Muscle layer of colon (tissue), 2 donors: Measurements from ENCODE around the gene SCMH1.
"Not testable (repeated sequence)": the region's sequence is repeated elsewhere in the genome, so short reads cannot be mapped to it uniquely, and the experiment has no call there.

Experiments
- H3K27ac ChIP-seq: one replicate; pipeline ENCODE4 v1.7.0; 2013; ENCODE audit warnings: low read depth, mild to moderate bottlenecking, low read length, moderate library complexity
- H3K27me3 ChIP-seq, 2 donors: one replicate each; pipeline ENCODE4 v1.7.0; 2013; ENCODE audit warnings: low read length in 2 of 2, mild to moderate bottlenecking in 2 of 2; ENCODE audit not compliant: insufficient read depth in 2 of 2, control insufficient read depth in 1 of 2
- H3K36me3 ChIP-seq: one replicate; pipeline ENCODE4 v1.7.0; 2013; ENCODE audit warnings: mild to moderate bottlenecking, low read length; ENCODE audit not compliant: insufficient read depth
- H3K4me1 ChIP-seq: one replicate; pipeline ENCODE4 v1.7.0; 2013; ENCODE audit warnings: mild to moderate bottlenecking, low read length; ENCODE audit not compliant: insufficient read depth
- H3K4me3 ChIP-seq, 2 donors: one replicate each; pipeline ENCODE4 v1.7.0; 2013; ENCODE audit warnings: low read length in 2 of 2, low read depth in 1 of 2, mild to moderate bottlenecking in 1 of 2, moderate library complexity in 1 of 2
- H3K9ac ChIP-seq: one replicate; pipeline ENCODE4 v1.7.0; 2013; ENCODE audit warnings: low read length
- H3K9me3 ChIP-seq: one replicate; pipeline ENCODE4 v1.7.0; 2013; ENCODE audit warnings: mild to moderate bottlenecking, low read length
- donor health status: abdominal sarcoma.
- donor health status: Adenocarcinoma of cecum.

SCMH1 gene

GRCh38 chr1:41232305-41232704 is 9.8 kb downstream of the SCMH1 start:
- H3K4me3 ChIP-seq, result no peak overlapping the region
- no peaks in the 10 kb centered on the region for H3K9me3 ChIP-seq
- H3K36me3 ChIP-seq, result no peaks in the 10 kb centered on the region
- no peaks in the 10 kb centered on the region for H3K27me3 ChIP-seq
- peaks cover 9% of the 10 kb centered on the region for H3K4me1 ChIP-seq
- no peak overlapping the region for H3K27ac ChIP-seq
- no peak overlapping the region for H3K9ac ChIP-seq

- H3K27me3 ChIP-seq, result no peaks in the 10 kb centered on the region
- no peak overlapping the region for H3K27ac ChIP-seq
- H3K4me3 ChIP-seq, result no peak overlapping the region
- no peak overlapping the region for H3K9ac ChIP-seq
- H3K9me3 ChIP-seq, result no peaks in the 10 kb centered on the region
- H3K36me3 ChIP-seq, result no peaks in the 10 kb centered on the region
- H3K4me1 ChIP-seq, result peaks cover 17% of the 10 kb centered on the region
These were observed 11.4 kb downstream of the SCMH1 start for GRCh38 chr1:41230656-41231055.

GRCh38 chr1:41229219-41229618 is 12.9 kb downstream of the SCMH1 start:
- peaks cover 17% of the 10 kb centered on the region for H3K4me1 ChIP-seq
- not testable (repeated sequence) for H3K27ac ChIP-seq, H3K9ac ChIP-seq, H3K4me3 ChIP-seq, H3K36me3 ChIP-seq, H3K9me3 ChIP-seq, H3K27me3 ChIP-seq

- no peak overlapping the region for H3K4me3 ChIP-seq
- H3K36me3 ChIP-seq, result no peaks in the 10 kb centered on the region
- no peaks in the 10 kb centered on the region for H3K9me3 ChIP-seq
- H3K4me1 ChIP-seq, result peaks cover 12% of the 10 kb centered on the region
- H3K27me3 ChIP-seq, result no peaks in the 10 kb centered on the region
- no peak overlapping the region for H3K27ac ChIP-seq
- H3K9ac ChIP-seq, result no peak overlapping the region
These were observed 15.2 kb downstream of the SCMH1 start for GRCh38 chr1:41226815-41227434.

GRCh38 chr1:41225495-41225894 is 16.6 kb downstream of the SCMH1 start:
- no peak overlapping the region for H3K4me3 ChIP-seq
- no peaks in the 10 kb centered on the region for H3K9me3 ChIP-seq
- no peaks in the 10 kb centered on the region for H3K36me3 ChIP-seq
- no peak overlapping the region for H3K9ac ChIP-seq
- peaks cover 14% of the 10 kb centered on the region for H3K4me1 ChIP-seq
- H3K27ac ChIP-seq, result no peak overlapping the region
- no peaks in the 10 kb centered on the region for H3K27me3 ChIP-seq

- Histone ChIP-seq H3K4me1 (peaks cover 14% of the 10 kb centered on the region), H3K36me3 (no peaks in the 10 kb centered on the region), H3K9me3 (no peaks in the 10 kb centered on the region), H3K9ac (no peak overlapping the region), H3K27ac (no peak overlapping the region), H3K4me3 (no peak overlapping the region), H3K27me3 (no peaks in the 10 kb centered on the region)
These were observed 19.6 kb downstream of the SCMH1 start for GRCh38 chr1:41222496-41222895.

GRCh38 chr1:41221995-41222394 is 20.1 kb downstream of the SCMH1 start:
- Histone ChIP-seq H3K4me1 (peaks cover 9% of the 10 kb centered on the region), H3K9ac (no peak overlapping the region), H3K27ac (no peak overlapping the region), H3K4me3 (no peak overlapping the region), H3K9me3 (no peaks in the 10 kb centered on the region), H3K36me3 (no peaks in the 10 kb centered on the region), H3K27me3 (no peaks in the 10 kb centered on the region)

- H3K27ac ChIP-seq, result no peak overlapping the region
- H3K27me3 ChIP-seq, result no peaks in the 10 kb centered on the region
- peaks cover 22% of the 10 kb centered on the region for H3K4me1 ChIP-seq
- no peaks in the 10 kb centered on the region for H3K36me3 ChIP-seq
- H3K9me3 ChIP-seq, result no peaks in the 10 kb centered on the region
- H3K4me3 ChIP-seq, result no peak overlapping the region
- H3K9ac ChIP-seq, result no peak overlapping the region
These were observed 24.0 kb downstream of the SCMH1 start for GRCh38 chr1:41218152-41218551.

GRCh38 chr1:41217441-41217840 is 24.7 kb downstream of the SCMH1 start:
- Histone ChIP-seq H3K27me3 (no peaks in the 10 kb centered on the region), H3K9ac (no peak overlapping the region), H3K9me3 (no peaks in the 10 kb centered on the region), H3K36me3 (no peaks in the 10 kb centered on the region), H3K4me1 (peaks cover 27% of the 10 kb centered on the region), H3K4me3 (no peak overlapping the region), H3K27ac (no peak overlapping the region)

- Histone ChIP-seq H3K27ac (no peak overlapping the region), H3K27me3 (no peaks in the 10 kb centered on the region), H3K4me1 (peaks cover 22% of the 10 kb centered on the region), H3K9ac (no peak overlapping the region), H3K36me3 (no peaks in the 10 kb centered on the region), H3K4me3 (no peak overlapping the region), H3K9me3 (no peaks in the 10 kb centered on the region)
These were observed 26.5 kb downstream of the SCMH1 start for GRCh38 chr1:41215623-41216022.

- H3K27ac ChIP-seq, result no peak overlapping the region
- H3K4me1 ChIP-seq, result peaks cover 22% of the 10 kb centered on the region
These were observed 28.8 kb downstream of the SCMH1 start for GRCh38 chr1:41213341-41213740.

GRCh38 chr1:41211608-41212007 is 30.5 kb downstream of the SCMH1 start:
- not testable (repeated sequence) for H3K9me3 ChIP-seq, H3K36me3 ChIP-seq, H3K27me3 ChIP-seq, H3K4me3 ChIP-seq, H3K27ac ChIP-seq, H3K9ac ChIP-seq
- peaks cover 20% of the 10 kb centered on the region for H3K4me1 ChIP-seq

More at GRCh38 chr1:41213341-41213740, 28.8 kb downstream of the SCMH1 start:
- no peaks in the 10 kb centered on the region for H3K9me3 ChIP-seq
- H3K27me3 ChIP-seq, result no peaks in the 10 kb centered on the region
- no peak overlapping the region for H3K9ac ChIP-seq
- H3K36me3 ChIP-seq, result no peaks in the 10 kb centered on the region
- no peak overlapping the region for H3K4me3 ChIP-seq
